ENCODE measurements around the gene TNNC1.

- TF ChIP-seq CTCF (IDR thresholded peaks at IDR 0.05 in 4 of 5, conservative IDR thresholded peaks at IDR 0.05 in 1 of 5) (no peak), POLR2A (IDR thresholded peaks at IDR 0.05) (no peak)
Observed at GRCh38 chr3:52431459-52432223, 22.2 kb downstream of the TNNC1 start.
